Suprapubic skin (tissue), 3 donors: ENCODE measurements around the gene CPT1B.

ENCODE experiments used
- POLR2A ChIP-seq, 2 donors: fragments of 450-650 bp; IDR thresholded peaks; one replicate each; pipeline ENCODE4 v1.6.1; 2017; ENCODE audit warnings: antibody characterized with exemption in 2 of 2, mild to moderate bottlenecking in 2 of 2, moderate library complexity in 2 of 2
- TF ChIP-seq, protein P1 (sequence below), 2 donors: fragments of 200-600 bp in 1 of 2; fragments of 450-650 bp in 1 of 2; sonication (generic) in 1 of 2; IDR thresholded peaks; one replicate each; pipeline ENCODE4 v1.5.1; 2016 to 2019; ENCODE audit warnings: antibody characterized with exemption in 2 of 2, mild to moderate bottlenecking in 1 of 2, moderate library complexity in 1 of 2

DNA sequence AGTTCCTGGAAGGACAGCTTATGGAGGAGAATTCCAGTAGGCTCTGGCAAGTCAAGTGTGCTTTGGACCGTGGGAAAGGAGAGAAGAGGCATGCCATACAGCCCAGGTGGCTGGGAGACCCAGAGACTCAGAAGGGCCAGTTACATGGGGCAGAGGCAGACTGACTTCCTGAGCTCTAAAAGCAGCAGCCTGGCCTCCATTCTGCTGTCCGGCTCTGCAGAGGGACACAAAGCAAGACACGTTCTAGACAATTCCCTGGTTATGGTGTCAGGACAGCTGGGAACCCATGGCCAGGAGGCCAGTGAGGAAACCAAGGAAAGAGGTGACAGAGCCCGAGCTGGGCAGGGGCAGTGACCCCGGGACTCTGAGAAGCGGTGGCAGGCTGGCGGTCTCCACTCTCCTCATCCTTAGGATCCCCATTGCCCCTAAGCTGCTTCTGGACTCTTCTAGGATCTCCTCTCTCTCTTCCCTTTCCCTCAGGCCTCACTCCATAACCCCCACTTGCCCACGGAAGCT is 2.7 kb downstream of the CPT1B start:
- TF ChIP-seq, protein P1, sequence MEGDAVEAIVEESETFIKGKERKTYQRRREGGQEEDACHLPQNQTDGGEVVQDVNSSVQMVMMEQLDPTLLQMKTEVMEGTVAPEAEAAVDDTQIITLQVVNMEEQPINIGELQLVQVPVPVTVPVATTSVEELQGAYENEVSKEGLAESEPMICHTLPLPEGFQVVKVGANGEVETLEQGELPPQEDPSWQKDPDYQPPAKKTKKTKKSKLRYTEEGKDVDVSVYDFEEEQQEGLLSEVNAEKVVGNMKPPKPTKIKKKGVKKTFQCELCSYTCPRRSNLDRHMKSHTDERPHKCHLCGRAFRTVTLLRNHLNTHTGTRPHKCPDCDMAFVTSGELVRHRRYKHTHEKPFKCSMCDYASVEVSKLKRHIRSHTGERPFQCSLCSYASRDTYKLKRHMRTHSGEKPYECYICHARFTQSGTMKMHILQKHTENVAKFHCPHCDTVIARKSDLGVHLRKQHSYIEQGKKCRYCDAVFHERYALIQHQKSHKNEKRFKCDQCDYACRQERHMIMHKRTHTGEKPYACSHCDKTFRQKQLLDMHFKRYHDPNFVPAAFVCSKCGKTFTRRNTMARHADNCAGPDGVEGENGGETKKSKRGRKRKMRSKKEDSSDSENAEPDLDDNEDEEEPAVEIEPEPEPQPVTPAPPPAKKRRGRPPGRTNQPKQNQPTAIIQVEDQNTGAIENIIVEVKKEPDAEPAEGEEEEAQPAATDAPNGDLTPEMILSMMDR (IDR thresholded peaks at IDR 0.05): no peak
- TF ChIP-seq POLR2A (IDR thresholded peaks at IDR 0.05): no peak
